HG03354 (cell line): ENCODE data around the gene NECTIN3.

Experiments used
- ATAC-seq: cut with Tn5 transposase; IDR thresholded peaks from one replicate; pipeline ENCODE4 v1.9.1; 2021; ENCODE audit warnings: mild to moderate bottlenecking; ENCODE audit not compliant: unreplicated experiment, poor library complexity, severe bottlenecking

Gene NECTIN3

GRCh38 chr3:111190518-111190917, 118.9 kb downstream of the NECTIN3 start:
- ATAC-seq = no peak

- no peak for ATAC-seq
These were observed 121.9 kb downstream of the NECTIN3 start for GRCh38 chr3:111193472-111193871.

GRCh38 chr3:111194048-111194447, 122.4 kb downstream of the NECTIN3 start:
- ATAC-seq = no peak

- no peak for ATAC-seq
These were observed 125.9 kb downstream of the NECTIN3 start for GRCh38 chr3:111197485-111197884.

GRCh38 chr3:111200027-111200426, 128.4 kb downstream of the NECTIN3 start:
- no peak for ATAC-seq

- no peak for ATAC-seq
These were observed 138.5 kb downstream of the NECTIN3 start for GRCh38 chr3:111210003-111210711.

GRCh38 chr3:111210866-111211564, 139.4 kb downstream of the NECTIN3 start:
- no peak for ATAC-seq

GRCh38 chr3:111212511-111212910, 140.9 kb downstream of the NECTIN3 start:
- ATAC-seq = no peak

- ATAC-seq = no peak
These were observed 143.9 kb downstream of the NECTIN3 start for GRCh38 chr3:111215481-111215880.

- ATAC-seq = no peak
These were observed 147.0 kb downstream of the NECTIN3 start for GRCh38 chr3:111218615-111219014.

- no peak for ATAC-seq
These were observed 155.6 kb downstream of the NECTIN3 start for GRCh38 chr3:111227216-111227615.

GRCh38 chr3:111229301-111229700, 157.7 kb downstream of the NECTIN3 start:
- no peak for ATAC-seq

- ATAC-seq = no peak
These were observed 165.5 kb downstream of the NECTIN3 start for GRCh38 chr3:111236836-111237713.

- ATAC-seq = no peak
These were observed 166.3 kb downstream of the NECTIN3 start for GRCh38 chr3:111237946-111238345.

- ATAC-seq = peak; percentile 99
These were observed 167.3 kb downstream of the NECTIN3 start for GRCh38 chr3:111238885-111239284.

- ATAC-seq = no peak
These were observed 170.3 kb downstream of the NECTIN3 start for GRCh38 chr3:111241960-111242359.
